ENCODE data around the gene NTN5.

NTN5 gene

DNA sequence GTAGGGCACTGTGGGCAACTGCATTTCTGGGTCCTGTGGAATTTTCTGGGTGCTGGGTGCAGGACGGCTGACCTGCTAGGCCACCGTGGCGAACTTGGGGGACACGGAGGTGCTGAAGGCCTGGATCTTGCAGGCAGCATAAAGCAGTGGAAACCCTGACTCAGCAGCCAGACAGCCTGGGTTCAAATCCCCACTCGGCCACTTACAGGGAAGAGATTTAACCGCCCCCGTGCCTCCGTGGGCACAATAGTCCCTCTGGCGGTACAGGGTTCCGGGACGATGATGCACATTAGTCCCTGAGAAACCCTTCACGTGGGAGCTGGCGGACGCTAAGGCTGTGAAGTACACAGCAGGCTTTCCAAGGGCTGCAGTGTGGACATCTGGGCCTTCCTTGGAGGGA is 60.9 kb downstream of the NTN5 start:
- TF ChIP-seq FOXP2 (optimal IDR thresholded peaks at IDR 0.05; ENCODE audit: borderline replicate concordance, extremely low read depth, extremely low read length, insufficient read depth) = no peak
- TF ChIP-seq SIN3A (IDR thresholded peaks at IDR 0.05; ENCODE audit: borderline replicate concordance, insufficient read depth, low read length) = no peak
- TF ChIP-seq, protein P1, sequence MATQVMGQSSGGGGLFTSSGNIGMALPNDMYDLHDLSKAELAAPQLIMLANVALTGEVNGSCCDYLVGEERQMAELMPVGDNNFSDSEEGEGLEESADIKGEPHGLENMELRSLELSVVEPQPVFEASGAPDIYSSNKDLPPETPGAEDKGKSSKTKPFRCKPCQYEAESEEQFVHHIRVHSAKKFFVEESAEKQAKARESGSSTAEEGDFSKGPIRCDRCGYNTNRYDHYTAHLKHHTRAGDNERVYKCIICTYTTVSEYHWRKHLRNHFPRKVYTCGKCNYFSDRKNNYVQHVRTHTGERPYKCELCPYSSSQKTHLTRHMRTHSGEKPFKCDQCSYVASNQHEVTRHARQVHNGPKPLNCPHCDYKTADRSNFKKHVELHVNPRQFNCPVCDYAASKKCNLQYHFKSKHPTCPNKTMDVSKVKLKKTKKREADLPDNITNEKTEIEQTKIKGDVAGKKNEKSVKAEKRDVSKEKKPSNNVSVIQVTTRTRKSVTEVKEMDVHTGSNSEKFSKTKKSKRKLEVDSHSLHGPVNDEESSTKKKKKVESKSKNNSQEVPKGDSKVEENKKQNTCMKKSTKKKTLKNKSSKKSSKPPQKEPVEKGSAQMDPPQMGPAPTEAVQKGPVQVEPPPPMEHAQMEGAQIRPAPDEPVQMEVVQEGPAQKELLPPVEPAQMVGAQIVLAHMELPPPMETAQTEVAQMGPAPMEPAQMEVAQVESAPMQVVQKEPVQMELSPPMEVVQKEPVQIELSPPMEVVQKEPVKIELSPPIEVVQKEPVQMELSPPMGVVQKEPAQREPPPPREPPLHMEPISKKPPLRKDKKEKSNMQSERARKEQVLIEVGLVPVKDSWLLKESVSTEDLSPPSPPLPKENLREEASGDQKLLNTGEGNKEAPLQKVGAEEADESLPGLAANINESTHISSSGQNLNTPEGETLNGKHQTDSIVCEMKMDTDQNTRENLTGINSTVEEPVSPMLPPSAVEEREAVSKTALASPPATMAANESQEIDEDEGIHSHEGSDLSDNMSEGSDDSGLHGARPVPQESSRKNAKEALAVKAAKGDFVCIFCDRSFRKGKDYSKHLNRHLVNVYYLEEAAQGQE (IDR thresholded peaks at IDR 0.05; ENCODE audit: insufficient read depth in 1 of 2, low read depth in 2 of 2, low read length in 2 of 2) = no peak
- no peak for TF ChIP-seq POLR2AphosphoS5 (IDR thresholded peaks at IDR 0.05; ENCODE audit: low read depth, low read length)
- no peak for TF ChIP-seq TAF1 (IDR thresholded peaks at IDR 0.05; ENCODE audit: borderline replicate concordance, insufficient read depth, low read length)
